GM12873 (cell line): ENCODE measurements around the gene TMEM176A.

Experiments
- CTCF ChIP-seq: IDR thresholded peaks from 2 replicates; pipeline ENCODE4 v1.5.1; 2012; ENCODE audit warnings: low read depth, mild to moderate bottlenecking, moderate library complexity, low read length, control low read depth; ENCODE audit not compliant: insufficient read depth; ENCODE audit errors: missing control alignments

The TMEM176A gene

GRCh38 chr7:150826061-150826849 lies 25.7 kb downstream of the TMEM176A start:
- TF ChIP-seq CTCF = no peak

GRCh38 chr7:150828384-150828783 lies 27.8 kb downstream of the TMEM176A start:
- no peak for TF ChIP-seq CTCF

GRCh38 chr7:150829426-150829825 lies 28.9 kb downstream of the TMEM176A start:
- TF ChIP-seq CTCF = no peak

GRCh38 chr7:150830937-150831336 lies 30.4 kb downstream of the TMEM176A start:
- no peak for TF ChIP-seq CTCF

- TF ChIP-seq CTCF = no peak
These were observed 31.3 kb downstream of the TMEM176A start for GRCh38 chr7:150831851-150832250.

GRCh38 chr7:150835019-150835418 lies 34.5 kb downstream of the TMEM176A start:
- TF ChIP-seq CTCF = no peak

- no peak for TF ChIP-seq CTCF
These were observed 35.2 kb downstream of the TMEM176A start for GRCh38 chr7:150835702-150836280.
